Vagina (tissue), 2 donors: Measurements from ENCODE around the gene TMEM171. TPM values are rescaled to one million over a fixed set of nuclear protein-coding genes. Genes with fewer than 3 reads are reported as not detected.

Experiments
- DNase-seq, 2 donors: peaks; one replicate each; pipeline ENCODE4 v3.0.0-alpha.2; 2017; ENCODE audit errors: extremely low spot score in 2 of 2
- H3K27ac ChIP-seq: fragments of 200-600 bp; sonication (generic); one replicate; pipeline ENCODE4 v1.5.1; 2019
- H3K27me3 ChIP-seq: fragments of 200-600 bp; sonication (generic); one replicate; pipeline ENCODE4 v1.5.1; 2019
- H3K36me3 ChIP-seq, 2 donors: fragments of 200-600 bp; sonication (generic); one replicate each; pipeline ENCODE4 v1.5.1; 2017 to 2019
- H3K4me1 ChIP-seq: fragments of 200-600 bp; sonication (generic); one replicate; pipeline ENCODE4 v1.5.1; 2019
- H3K4me3 ChIP-seq, 2 donors: fragments of 200-600 bp; sonication (generic); 1 replicate in 1 of 2; 2 replicates in 1 of 2; pipeline ENCODE4 v1.5.1; 2016 to 2019
- H3K9me3 ChIP-seq: fragments of 200-600 bp; sonication (generic); one replicate; pipeline ENCODE4 v1.5.1; 2019
- CTCF ChIP-seq, 3 experiments: fragments of 450-650 bp in 2 of 3; fragments of 200-600 bp in 1 of 3; sonication (generic) in 1 of 3; IDR thresholded peaks; one replicate each; pipeline ENCODE4 v1.5.1; 2017 to 2019; ENCODE audit warnings: antibody characterized with exemption in 3 of 3, mild to moderate bottlenecking in 2 of 3, moderate library complexity in 2 of 3
- POLR2A ChIP-seq, 2 donors: fragments of 450-650 bp; IDR thresholded peaks; one replicate each; pipeline ENCODE4 v1.6.1; 2017; ENCODE audit warnings: antibody characterized with exemption in 2 of 2, mild to moderate bottlenecking in 2 of 2, moderate library complexity in 2 of 2
- POLR2AphosphoS5 ChIP-seq, 2 donors: sonication (generic); formaldehyde crosslinking; IDR thresholded peaks; one replicate each; pipeline ENCODE4 v1.9.0; 2017; ENCODE audit warnings: antibody characterized with exemption in 2 of 2, mild to moderate bottlenecking in 2 of 2, low read depth in 1 of 2; ENCODE audit not compliant: insufficient read depth in 1 of 2
- intact Hi-C: fragments of 100-400 bp; cut with DNase I; formaldehyde crosslinking; loops from one replicate; pipeline ENCODE4 v1.15.1; 2023
- total RNA-seq: library from RNA; depleted of rRNA; stranded (reverse); fragments of >200 nt; gene quantifications from one replicate; pipeline ENCODE4 v1.2.3, GENCODE V29; 2016

Gene TMEM171
- total RNA-seq, 1 donor from 2014 or later = not detected

- Histone ChIP-seq H3K9me3 (no peaks in the 10 kb centered on the region), H3K4me1 (no peaks in the 10 kb centered on the region), H3K36me3 (no peaks in the 10 kb centered on the region), H3K27ac (no peak overlapping the region), H3K27me3 (no peaks in the 10 kb centered on the region), H3K4me3 (no peak overlapping the region)
- TF ChIP-seq POLR2AphosphoS5 (IDR thresholded peaks at IDR 0.05; ENCODE audit: insufficient read depth in 1 of 2, low read depth in 1 of 2) (no peak), CTCF (IDR thresholded peaks at IDR 0.05) (no peak), POLR2A (IDR thresholded peaks at IDR 0.05) (no peak)
- no peak for DNase-seq
- intact Hi-C loops = no loop called here
Observed at GRCh38 chr5:73114044-73114688, 6.2 kb upstream of the TMEM171 start.

GRCh38 chr5:73115399-73116051 lies 4.8 kb upstream of the TMEM171 start:
- intact Hi-C loops = no loop called here
- TF ChIP-seq POLR2AphosphoS5 (IDR thresholded peaks at IDR 0.05; ENCODE audit: insufficient read depth in 1 of 2, low read depth in 1 of 2) (no peak), POLR2A (IDR thresholded peaks at IDR 0.05) (no peak), CTCF (IDR thresholded peaks at IDR 0.05) (no peak)
- no peak for DNase-seq
- H3K9me3 ChIP-seq = no peaks in the 10 kb centered on the region
- no peaks in the 10 kb centered on the region for H3K27me3 ChIP-seq
- no peak overlapping the region for H3K4me3 ChIP-seq
- H3K4me1 ChIP-seq = peaks cover 6% of the 10 kb centered on the region
- no peak overlapping the region for H3K27ac ChIP-seq
- no peaks in the 10 kb centered on the region for H3K36me3 ChIP-seq

- no peaks in the 10 kb centered on the region for H3K27me3 ChIP-seq
Observed at GRCh38 chr5:73116506-73116905, 3.9 kb upstream of the TMEM171 start.

GRCh38 chr5:73117088-73117740 lies 3.2 kb upstream of the TMEM171 start:
- Histone ChIP-seq H3K36me3 (no peaks in the 10 kb centered on the region), H3K9me3 (no peaks in the 10 kb centered on the region), H3K4me3 (no peak overlapping the region), H3K4me1 (peaks cover 10% of the 10 kb centered on the region), H3K27ac (no peak overlapping the region), H3K27me3 (no peaks in the 10 kb centered on the region)
- TF ChIP-seq POLR2AphosphoS5 (IDR thresholded peaks at IDR 0.05; ENCODE audit: insufficient read depth in 1 of 2, low read depth in 1 of 2) = no peak
- TF ChIP-seq CTCF (IDR thresholded peaks at IDR 0.05) = no peak
- no peak for DNase-seq
- intact Hi-C loops = no loop called here

More at GRCh38 chr5:73116506-73116905, 3.9 kb upstream of the TMEM171 start:
- Histone ChIP-seq H3K9me3 (no peaks in the 10 kb centered on the region), H3K36me3 (no peaks in the 10 kb centered on the region), H3K4me1 (peaks cover 10% of the 10 kb centered on the region), H3K27ac (no peak overlapping the region), H3K4me3 (no peak overlapping the region)
- no peak for TF ChIP-seq POLR2A (IDR thresholded peaks at IDR 0.05)
- TF ChIP-seq POLR2AphosphoS5 (IDR thresholded peaks at IDR 0.05; ENCODE audit: insufficient read depth in 1 of 2, low read depth in 1 of 2) = no peak
- TF ChIP-seq CTCF (IDR thresholded peaks at IDR 0.05) = no peak
- intact Hi-C loops = no loop called here
- DNase-seq = no peak
